ENCODE measurements around the gene SYNCRIP.

DNA sequence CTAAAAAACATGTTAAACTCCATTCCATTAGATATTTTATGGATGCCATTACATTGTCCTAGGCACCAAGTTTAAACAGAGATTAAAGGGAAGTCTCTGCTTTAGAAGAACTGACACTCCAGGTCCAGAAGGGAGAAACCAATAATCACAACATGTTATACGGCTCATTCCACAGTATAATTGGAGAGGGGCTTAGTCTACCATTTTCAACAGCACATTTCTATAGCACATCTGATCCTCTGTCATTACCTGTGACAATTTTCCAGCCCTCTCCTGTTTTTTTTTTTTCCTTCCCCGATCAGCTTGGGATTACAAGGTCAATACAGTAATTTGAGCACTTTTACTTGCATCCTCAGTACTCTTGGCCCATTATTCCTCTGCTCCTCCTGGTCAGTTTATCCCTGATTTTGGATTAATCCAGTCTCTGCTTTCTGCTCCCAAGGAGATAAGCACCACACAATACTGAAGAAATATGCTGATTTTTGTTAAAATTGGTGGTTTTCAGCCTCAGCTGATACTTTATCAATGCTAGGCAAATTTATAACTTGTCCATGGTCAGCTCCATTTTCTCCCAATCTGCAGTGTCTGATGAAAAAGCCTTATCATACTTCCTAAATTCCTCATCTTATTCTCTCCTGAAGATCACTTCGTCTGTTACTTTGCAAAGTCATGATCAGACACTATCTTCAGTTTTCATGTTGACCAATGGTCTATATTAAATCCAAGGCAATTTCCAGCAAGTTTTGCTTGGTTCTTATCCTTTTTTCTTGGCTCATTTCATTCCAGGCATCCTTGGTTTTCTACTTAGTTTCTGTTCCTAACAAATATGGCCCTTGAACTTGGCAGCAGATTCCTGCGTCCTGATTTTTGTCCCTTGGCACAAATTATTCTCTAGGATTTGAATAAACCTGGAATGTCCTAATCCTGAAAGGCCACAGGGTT lies 30.8 kb upstream of the SYNCRIP start:
- TF ChIP-seq CTCF (IDR thresholded peaks at IDR 0.05) (no peak), POLR2A (IDR thresholded peaks at IDR 0.05) (no peak)

Data from lower leg skin (tissue), 3 donors.